NOMO-1 treated with DMSO at 0.1 percent for 48 hours (cell line): ENCODE data around the gene UMAD1.

ENCODE experiments used
- DNase-seq: peaks from one replicate; lab custom pipeline; 2025; ENCODE audit not compliant: unreplicated experiment; lab: John Stamatoyannopoulos, UW

The UMAD1 gene

GRCh38 chr7:7640221-7641128, at the start of gene UMAD1:
TSS of gene UMAD1 (plus strand) at chr7:7640752. CDS start at chr7:7673372, 32,620 bp downstream.
- peak; percentile 99 for DNase-seq

GRCh38 chr7:7595451-7595850, 45.1 kb upstream of the UMAD1 start:
- DNase-seq, result peak; percentile 37

GRCh38 chr7:7596176-7596575, 44.4 kb upstream of the UMAD1 start:
- peak; percentile 3 for DNase-seq

GRCh38 chr7:7607010-7607409, 33.5 kb upstream of the UMAD1 start:
- no peak for DNase-seq

- no peak for DNase-seq
Measured at GRCh38 chr7:7609330-7609729, 31.2 kb upstream of the UMAD1 start.

GRCh38 chr7:7612519-7612918, 28.0 kb upstream of the UMAD1 start:
- no peak for DNase-seq

GRCh38 chr7:7613210-7613609, 27.3 kb upstream of the UMAD1 start:
- DNase-seq, result no peak

GRCh38 chr7:7614018-7614741, 26.4 kb upstream of the UMAD1 start:
- DNase-seq, result no peak

GRCh38 chr7:7617550-7617949, 23.0 kb upstream of the UMAD1 start:
- DNase-seq, result no peak

- DNase-seq, result no peak
Measured at GRCh38 chr7:7618410-7618809, 22.1 kb upstream of the UMAD1 start.

GRCh38 chr7:7620236-7620635, 20.3 kb upstream of the UMAD1 start:
- DNase-seq, result no peak

GRCh38 chr7:7620644-7621210, 19.8 kb upstream of the UMAD1 start:
- no peak for DNase-seq

- no peak for DNase-seq
Measured at GRCh38 chr7:7628476-7628875, 12.1 kb upstream of the UMAD1 start.

GRCh38 chr7:7630626-7631329, 9.8 kb upstream of the UMAD1 start:
- DNase-seq, result no peak

- DNase-seq, result peak; percentile 4
Measured at GRCh38 chr7:7639421-7639820, 1.1 kb upstream of the UMAD1 start.

- DNase-seq, result no peak
Measured at GRCh38 chr7:7639847-7640220, 718 bp upstream of the UMAD1 start.

- DNase-seq, result no peak
Measured at GRCh38 chr7:7641129-7641663, 644 bp downstream of the UMAD1 start.

GRCh38 chr7:7642081-7642480, 1.5 kb downstream of the UMAD1 start:
- DNase-seq, result no peak

- no peak for DNase-seq
Measured at GRCh38 chr7:7647495-7648036, 7.0 kb downstream of the UMAD1 start.

- DNase-seq, result no peak
Measured at GRCh38 chr7:7650682-7651206, 10.2 kb downstream of the UMAD1 start.
